ENCODE results near the gene NPPA. TPM values are rescaled to one million over a fixed set of nuclear protein-coding genes. Genes with fewer than 3 reads are reported as not detected.

The NPPA gene
- total RNA-seq, 1 experiment from 2014 or later: not detected

DNA sequence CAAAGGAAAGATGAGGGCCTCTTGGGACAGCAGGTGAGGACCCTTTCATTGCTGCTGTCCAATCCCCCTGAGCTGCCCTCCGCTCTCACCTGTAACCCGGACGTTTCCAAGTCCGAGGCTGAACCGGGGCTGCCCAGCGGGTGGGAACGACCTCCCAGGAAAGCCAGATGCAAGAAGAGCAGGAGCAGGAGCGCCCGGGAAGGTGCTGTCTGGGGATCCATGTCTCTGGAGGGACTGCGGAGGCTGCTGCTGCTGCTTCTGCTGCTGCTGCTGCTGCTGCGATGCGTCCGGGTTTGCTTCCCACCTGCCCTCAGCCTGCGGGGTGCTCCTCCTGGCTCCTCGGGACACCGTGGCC lies 11.0 kb upstream of the NPPA start, which contains the start of gene NPPB:
NPPB (minus strand) TSS at position 333 of the 355 bp plus-strand sequence; CDS start at position 221, 112 bp downstream.
- no peak for DNase-seq
- no peak within 1 kb of the TSS for H2BK15ac ChIP-seq (ENCODE audit: low read depth, low read length)
- H3K27me3 ChIP-seq (ENCODE audit: insufficient read depth, low read length): no peaks in the 10 kb centered on the region; the same call in 1 of the 2 replicates
- H3K23ac ChIP-seq (ENCODE audit: insufficient read length, low read depth, low read length): no peak within 1 kb of the TSS
- H3K4me3 Mint-ChIP-seq: peak within 1 kb of the TSS in 1 of 2 experiments; percentile 31; a peak in 3 of 5 replicates
- H3K4me1 Mint-ChIP-seq: peaks cover 6 to 15% of the 10 kb centered on the region in 2 experiments; a peak in 3 of 4 replicates
- H2AFZ ChIP-seq (ENCODE audit: low read length): no peak within 1 kb of the TSS
- no peak within 1 kb of the TSS for H2BK5ac ChIP-seq (ENCODE audit: insufficient read length, low read length)
- H4K8ac ChIP-seq (replicated peaks; ENCODE audit: insufficient read length, low read depth, low read length): no peak within 1 kb of the TSS
- H3T11ph ChIP-seq (ENCODE audit: low read length): no peak within 1 kb of the TSS
- H4K5ac ChIP-seq (ENCODE audit: insufficient read length, low read depth, low read length): no peak within 1 kb of the TSS
- H3K56ac ChIP-seq (ENCODE audit: insufficient read length, low read depth, low read length): no peak within 1 kb of the TSS
- no peaks in the 10 kb centered on the region for H4K20me1 ChIP-seq (ENCODE audit: control insufficient read depth, insufficient read depth, insufficient read length)
- no peak within 1 kb of the TSS; the same call in 1 of the 2 replicates for H3K14ac ChIP-seq (ENCODE audit: insufficient read depth, low read length)
- TF ChIP-seq, protein P1, sequence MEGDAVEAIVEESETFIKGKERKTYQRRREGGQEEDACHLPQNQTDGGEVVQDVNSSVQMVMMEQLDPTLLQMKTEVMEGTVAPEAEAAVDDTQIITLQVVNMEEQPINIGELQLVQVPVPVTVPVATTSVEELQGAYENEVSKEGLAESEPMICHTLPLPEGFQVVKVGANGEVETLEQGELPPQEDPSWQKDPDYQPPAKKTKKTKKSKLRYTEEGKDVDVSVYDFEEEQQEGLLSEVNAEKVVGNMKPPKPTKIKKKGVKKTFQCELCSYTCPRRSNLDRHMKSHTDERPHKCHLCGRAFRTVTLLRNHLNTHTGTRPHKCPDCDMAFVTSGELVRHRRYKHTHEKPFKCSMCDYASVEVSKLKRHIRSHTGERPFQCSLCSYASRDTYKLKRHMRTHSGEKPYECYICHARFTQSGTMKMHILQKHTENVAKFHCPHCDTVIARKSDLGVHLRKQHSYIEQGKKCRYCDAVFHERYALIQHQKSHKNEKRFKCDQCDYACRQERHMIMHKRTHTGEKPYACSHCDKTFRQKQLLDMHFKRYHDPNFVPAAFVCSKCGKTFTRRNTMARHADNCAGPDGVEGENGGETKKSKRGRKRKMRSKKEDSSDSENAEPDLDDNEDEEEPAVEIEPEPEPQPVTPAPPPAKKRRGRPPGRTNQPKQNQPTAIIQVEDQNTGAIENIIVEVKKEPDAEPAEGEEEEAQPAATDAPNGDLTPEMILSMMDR (conservative IDR thresholded peaks at IDR 0.05): no peak
- H3K4me1 ChIP-seq (ENCODE audit: insufficient read depth, low read length): no peaks in the 10 kb centered on the region
- no peak within 1 kb of the TSS; a peak in 1 of 7 replicates for H3K27ac Mint-ChIP-seq
- no peak within 1 kb of the TSS for H2AK5ac ChIP-seq (ENCODE audit: insufficient read length, low read length)
- H3K4me2 ChIP-seq (ENCODE audit: insufficient read depth, insufficient read length, low read length): peak within 1 kb of the TSS; percentile 17
- no peak within 1 kb of the TSS for H3K27ac ChIP-seq (ENCODE audit: insufficient read length, low read depth, low read length)
- H2BK12ac ChIP-seq (ENCODE audit: insufficient read length, low read depth, low read length): no peak within 1 kb of the TSS
- no peak within 1 kb of the TSS for H3K18ac ChIP-seq (ENCODE audit: insufficient read length, low read depth, low read length)
- H2BK20ac ChIP-seq (ENCODE audit: low read depth, low read length, poor library complexity, severe bottlenecking): no peak within 1 kb of the TSS
- no peaks in the 10 kb centered on the region for H3K79me1 ChIP-seq (ENCODE audit: insufficient read depth, low read depth, low read length, poor library complexity, severe bottlenecking)
- H2BK120ac ChIP-seq (ENCODE audit: low read depth, low read length, poor library complexity, severe bottlenecking): no peak within 1 kb of the TSS
- no CpG with 5 or more reads among the region's 16 CpGs for WGBS (ENCODE audit: extremely low coverage, insufficient read length, low lambda C conversion rate)
- no peaks in the 10 kb centered on the region for H3K36me3 Mint-ChIP-seq (ENCODE audit: insufficient read depth in 1 of 3, low read depth in 3 of 3)
- no peak within 1 kb of the TSS for H4K91ac ChIP-seq (ENCODE audit: insufficient read length, low read depth, low read length)
- no peaks in the 10 kb centered on the region for H3K79me2 ChIP-seq (ENCODE audit: insufficient read depth, low read length)
- no peak within 1 kb of the TSS for H3K4ac ChIP-seq (ENCODE audit: low read depth, low read length)
- H3K9me3 ChIP-seq (ENCODE audit: control insufficient read depth, low read depth, low read length): no peaks in the 10 kb centered on the region
- H3K9me3 Mint-ChIP-seq: no peaks in the 10 kb centered on the region
- H3K23me2 ChIP-seq (ENCODE audit: insufficient read length, low read depth, low read length, poor library complexity, severe bottlenecking): no peaks in the 10 kb centered on the region
- H3K27me3 Mint-ChIP-seq (ENCODE audit: low read depth): peaks cover 70% of the 10 kb centered on the region
- H3K9ac ChIP-seq (ENCODE audit: extremely low read depth, insufficient read length, low read length): no peak within 1 kb of the TSS

All from H9 (cell line).